Measurements from ENCODE around the gene KCNT1.

The KCNT1 gene

GRCh38 chr9:135726138-135726853, 24.3 kb downstream of the KCNT1 start:
- no peak for DNase-seq (ENCODE audit: low spot score)

DNA sequence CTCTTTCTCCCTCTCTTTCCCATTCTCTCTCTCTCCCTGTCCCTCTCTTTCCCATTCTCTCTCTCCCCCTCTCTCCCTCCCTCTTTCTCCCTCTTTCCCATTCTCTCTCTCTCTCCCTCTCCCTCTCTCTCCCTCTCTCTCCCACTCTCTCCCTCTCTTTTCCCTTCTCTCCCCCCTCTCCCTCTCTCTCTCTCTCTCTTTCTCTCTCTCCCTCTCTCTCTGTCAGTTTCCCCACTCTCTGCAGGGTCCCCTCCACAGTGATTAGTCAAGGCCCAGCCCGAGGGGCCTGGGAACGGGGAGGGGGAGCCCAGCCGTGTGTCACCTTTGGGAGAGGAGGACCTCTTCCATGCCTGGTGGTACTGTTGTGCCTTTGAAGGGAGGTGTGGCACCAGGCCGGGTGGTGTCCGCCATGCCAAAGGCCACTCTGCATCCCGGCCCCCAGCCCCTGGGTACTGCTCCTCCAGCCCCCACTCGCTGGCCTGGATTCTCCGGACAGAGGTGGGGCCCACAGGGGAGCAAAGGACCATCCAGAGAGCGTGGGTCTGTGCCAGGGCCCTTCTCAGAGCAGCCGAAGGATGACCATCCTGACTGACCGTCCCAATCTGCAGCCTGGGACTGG, 25.4 kb downstream of the KCNT1 start:
- no peak for DNase-seq (ENCODE audit: low spot score)

- DNase-seq (ENCODE audit: low spot score) = no peak
Observed at GRCh38 chr9:135728436-135729110, 26.6 kb downstream of the KCNT1 start.

GRCh38 chr9:135729480-135729879, 27.5 kb downstream of the KCNT1 start:
- DNase-seq (ENCODE audit: low spot score) = no peak

DNA sequence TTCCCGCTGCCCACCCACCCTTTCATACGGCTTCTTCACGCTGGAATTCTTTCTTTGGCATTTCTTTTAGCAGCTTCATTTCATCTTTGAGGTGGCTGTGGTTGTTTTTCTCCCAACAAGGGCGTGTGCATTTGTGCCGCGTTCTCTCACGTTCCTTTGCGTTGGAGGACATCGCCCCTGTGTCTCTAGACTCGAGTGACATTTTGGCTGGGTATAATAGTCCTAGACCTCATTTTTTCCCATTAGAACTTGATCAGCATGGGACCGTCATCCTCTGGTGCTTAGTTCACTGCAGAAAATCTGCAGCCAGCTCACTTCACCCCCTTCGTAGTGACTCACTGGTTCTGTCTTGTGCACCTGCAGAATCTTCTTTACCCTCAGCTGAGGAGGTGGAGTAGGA, 29.5 kb downstream of the KCNT1 start:
- no peak for DNase-seq (ENCODE audit: low spot score)

DNA sequence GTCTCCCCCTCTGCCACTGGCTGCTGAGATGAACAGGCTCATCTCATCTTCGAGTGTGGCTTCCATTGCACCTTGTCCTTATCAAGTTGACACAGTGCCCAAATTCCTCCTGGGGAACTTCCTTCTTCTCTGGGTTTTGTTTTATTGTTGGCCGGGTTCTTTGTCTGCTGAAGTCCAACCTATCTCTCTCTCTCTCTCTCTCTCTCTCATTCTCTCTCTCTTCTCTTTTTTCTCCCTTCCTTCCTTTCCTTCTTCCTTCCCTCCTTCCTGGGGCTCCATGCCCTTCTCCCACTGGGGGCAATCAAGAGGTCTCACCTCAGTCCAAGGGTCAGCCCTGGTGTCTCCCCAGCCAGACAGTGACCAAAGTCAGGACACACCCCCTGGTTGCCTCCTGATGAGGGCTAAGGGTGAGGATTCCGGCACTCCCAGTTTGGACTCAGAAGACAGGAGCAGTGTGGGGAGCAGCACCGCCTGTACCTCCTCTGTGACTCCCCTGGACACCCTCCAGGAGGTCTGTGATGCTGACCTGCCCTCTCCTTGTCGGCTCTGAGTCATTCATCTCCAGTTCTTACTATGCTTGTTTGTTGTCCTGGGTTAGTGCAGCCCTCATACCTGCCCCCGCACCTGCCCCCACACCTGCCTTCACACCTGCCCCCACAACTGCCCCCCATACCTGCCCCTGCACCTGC, 30.7 kb downstream of the KCNT1 start:
- no peak for DNase-seq (ENCODE audit: low spot score)

- no peak for DNase-seq (ENCODE audit: low spot score)
Observed at GRCh38 chr9:135734616-135735144, 32.7 kb downstream of the KCNT1 start.

DNA sequence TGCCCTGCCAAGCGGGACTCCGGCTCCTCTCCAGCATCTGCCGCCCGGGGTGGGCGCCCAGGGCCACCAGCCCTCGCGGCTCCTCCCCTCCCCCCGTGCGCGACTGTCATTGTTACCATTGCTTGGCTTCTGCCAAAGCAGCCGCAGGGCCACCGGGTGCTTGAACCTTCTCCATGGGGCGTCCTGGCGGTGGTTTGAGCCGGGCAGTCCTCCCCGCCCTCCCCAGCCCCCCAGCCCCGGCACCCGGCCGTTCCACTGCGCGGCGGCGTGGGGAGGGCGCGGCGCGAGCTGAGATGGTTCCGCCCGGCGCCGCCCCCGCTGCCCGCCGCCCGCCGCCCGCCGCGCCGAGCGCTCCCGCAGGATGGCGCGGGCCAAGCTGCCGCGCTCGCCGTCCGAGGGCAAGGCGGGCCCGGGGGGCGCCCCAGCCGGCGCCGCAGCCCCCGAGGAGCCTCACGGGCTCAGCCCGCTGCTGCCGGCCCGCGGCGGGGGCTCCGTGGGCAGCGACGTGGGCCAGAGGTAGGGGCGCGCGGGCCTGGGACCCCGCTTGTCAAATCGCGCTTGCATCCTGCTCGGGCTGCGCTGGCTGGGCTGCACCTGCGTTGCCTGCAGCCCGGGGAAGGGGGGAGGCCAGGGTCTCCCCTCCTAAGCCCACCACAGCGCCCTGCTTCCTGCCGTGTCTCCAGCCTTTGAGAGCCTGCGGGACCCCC, 34.4 kb downstream of the KCNT1 start:
- DNase-seq (ENCODE audit: low spot score) = no peak

DNA sequence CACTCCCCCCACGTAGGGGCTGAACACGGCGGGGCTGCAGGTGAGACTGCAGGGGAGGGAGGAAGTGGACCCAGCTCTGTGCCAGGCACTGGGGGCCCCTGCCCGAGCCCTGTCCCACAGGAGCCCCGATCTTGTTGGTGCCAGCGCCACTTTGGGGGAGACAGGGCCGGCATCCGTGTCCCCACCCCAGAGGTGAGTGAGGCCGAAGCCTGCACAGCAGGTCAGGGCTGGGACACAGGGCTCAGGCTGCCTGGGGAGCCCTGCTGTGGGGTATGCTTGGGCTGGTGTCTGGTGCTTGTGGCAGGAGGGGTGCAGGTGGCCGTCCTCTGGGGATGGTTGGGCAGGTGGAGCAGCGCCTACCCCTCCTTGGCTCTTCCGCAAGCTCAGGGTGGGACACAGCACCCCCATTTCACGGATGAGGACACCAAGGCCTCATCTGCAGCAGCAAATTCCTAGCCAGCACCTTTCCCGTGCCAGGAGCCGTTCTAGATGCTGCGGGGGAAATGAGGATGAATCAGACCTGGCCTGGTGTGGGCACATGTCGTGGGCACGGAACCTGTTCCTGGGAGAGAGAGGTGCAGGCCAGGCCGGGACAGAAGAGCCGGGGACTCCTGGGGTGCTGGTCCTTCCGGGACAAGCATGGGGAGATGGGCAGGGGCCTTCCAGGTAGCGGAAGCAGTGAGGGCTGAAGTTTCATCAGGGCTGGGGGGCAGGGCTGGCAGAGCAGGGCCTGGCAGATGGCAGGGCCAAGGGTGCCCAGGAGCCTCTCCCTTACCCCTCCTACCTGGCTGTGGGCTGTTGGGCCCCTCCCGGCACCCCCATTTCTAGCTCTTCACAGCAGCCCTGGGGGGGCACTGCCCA, 35.2 kb downstream of the KCNT1 start:
- DNase-seq (ENCODE audit: low spot score) = no peak

DNA sequence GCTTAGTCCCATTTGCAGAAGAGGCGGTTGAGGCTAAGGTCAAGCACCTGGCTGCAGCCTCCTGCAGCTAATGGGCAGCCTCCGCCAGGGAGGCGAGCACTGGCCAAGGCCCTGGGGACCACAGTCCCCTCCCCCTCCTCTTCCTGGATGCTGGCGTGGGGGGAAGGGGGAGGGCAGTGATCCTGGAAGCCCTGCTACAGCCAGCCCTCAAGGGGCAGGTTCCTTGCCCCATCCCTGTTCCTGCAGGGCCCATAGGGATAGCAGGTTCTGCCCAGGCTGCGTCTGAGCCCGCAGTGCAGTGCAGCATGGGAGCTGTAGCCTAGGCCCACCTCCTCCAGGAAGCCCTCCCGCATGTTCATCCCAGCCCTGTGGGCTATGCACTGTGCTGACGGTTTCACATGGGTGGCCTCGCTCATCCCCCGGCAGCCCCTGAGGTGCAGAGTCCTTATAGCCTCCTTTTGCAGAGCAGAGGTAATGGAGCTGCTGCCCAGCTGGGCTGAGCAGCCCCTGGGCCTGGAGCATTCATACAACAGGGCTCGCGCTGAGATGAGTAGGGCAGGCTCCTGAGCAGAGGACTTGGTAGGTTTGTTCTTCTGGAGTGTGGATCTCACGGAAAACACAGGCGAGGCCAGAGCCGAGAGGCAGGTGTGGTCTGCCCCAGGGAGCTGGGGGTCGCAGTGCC, 36.0 kb downstream of the KCNT1 start:
- DNase-seq (ENCODE audit: low spot score) = no peak

GRCh38 chr9:135739271-135740220, 37.6 kb downstream of the KCNT1 start:
- no peak for DNase-seq (ENCODE audit: low spot score)

- DNase-seq (ENCODE audit: low spot score) = no peak
Observed at GRCh38 chr9:135741276-135742219, 39.6 kb downstream of the KCNT1 start.

DNA sequence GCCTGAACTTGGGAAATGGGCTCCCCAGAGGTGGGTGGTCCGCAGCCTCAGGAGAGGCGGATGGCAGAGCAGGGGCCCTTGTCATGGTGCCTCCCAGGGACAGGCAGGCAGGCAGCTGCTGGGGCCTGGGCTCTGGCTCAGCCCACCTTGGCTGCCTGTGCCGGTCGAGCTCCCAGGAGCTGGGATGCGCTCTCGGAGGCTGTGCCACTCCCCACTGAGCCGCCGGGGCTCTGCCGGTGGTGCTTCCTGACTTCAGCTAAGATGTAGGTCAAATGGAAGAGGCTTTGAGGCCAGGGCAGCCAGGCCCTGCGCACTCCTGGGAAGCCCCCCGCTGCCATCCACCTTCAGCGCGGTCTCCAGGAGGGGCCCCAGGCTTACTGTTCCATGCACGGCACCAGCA, 41.0 kb downstream of the KCNT1 start:
- no peak for DNase-seq (ENCODE audit: low spot score)

- no peak for DNase-seq (ENCODE audit: low spot score)
Observed at GRCh38 chr9:135743546-135744332, 41.8 kb downstream of the KCNT1 start.

GRCh38 chr9:135744333-135745070, 42.5 kb downstream of the KCNT1 start:
- DNase-seq (ENCODE audit: low spot score) = no peak

DNA sequence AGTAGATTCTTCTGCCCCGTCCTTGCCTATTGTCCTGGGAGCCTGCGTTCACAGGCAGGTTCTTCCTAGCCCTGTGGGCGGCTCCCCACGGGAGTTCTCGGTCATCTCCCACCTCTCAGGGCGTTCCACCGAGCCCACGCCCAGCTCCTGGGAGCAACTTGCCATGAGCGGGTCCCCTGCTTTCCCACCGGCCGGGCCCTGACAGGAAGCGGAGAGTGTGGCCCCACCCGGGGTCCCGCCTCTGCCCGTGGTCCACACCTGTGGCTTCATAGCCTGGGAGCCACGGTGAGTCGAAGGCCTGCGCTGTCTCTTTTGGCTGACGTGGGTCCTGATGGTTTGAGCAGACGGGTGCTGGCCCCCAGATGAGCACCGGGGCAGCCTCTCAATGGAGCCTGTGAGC, 43.2 kb downstream of the KCNT1 start:
- no peak for DNase-seq (ENCODE audit: low spot score)
